HCT116 (cell line): Measurements from ENCODE around the gene ACOT11. TPM values are rescaled to one million over a fixed set of nuclear protein-coding genes. Genes with fewer than 3 reads are reported as not detected.

Source experiments
- ATAC-seq: fragments of 200-7000 bp; cut with Tn5 transposase; 2 replicates; pipeline ENCODE4 v1.9.1; 2020; ENCODE audit warnings: mild to moderate bottlenecking, moderate library complexity
- BruUV-seq: library from RNA; stranded (reverse); fragments of 400-500 nt; replicated peaks from 2 replicates; lab custom pipeline; 2021; lab: Mats Ljungman, UMichigan
- CTCF ChIA-PET: fragments of 300-600 bp; sonication (Branson Sonifier 250); formaldehyde crosslinking; loops from one replicate; lab custom pipeline; 2021; ENCODE audit warnings: antibody characterized with exemption; lab: Charles Lee
- POLR2A ChIA-PET: fragments of 300-600, 350-600 bp; sonication (Branson Sonifier 250); formaldehyde crosslinking; loops from one replicate; lab custom pipeline; 2021; ENCODE audit warnings: antibody characterized with exemption; lab: Charles Lee
- RAD21 ChIA-PET, 2 experiments: fragments of 300-600 bp; sonication (Branson Sonifier 250); formaldehyde crosslinking; loops; one replicate each; lab custom pipeline; 2023; ENCODE audit warnings: low total read pairs in 2 of 2; ENCODE audit not compliant: uncharacterized antibody in 2 of 2, unreplicated experiment in 2 of 2, low non-redundant PET in 1 of 2; lab: Charles Lee
- DNase-seq: peaks from one replicate; pipeline ENCODE4 v3.0.0-alpha.2; 2010; ENCODE audit warnings: low read depth, low spot score
- H2AFZ ChIP-seq: fragments of 200-600 bp; shearing (Covaris generic), sonication (generic); 2 replicates; pipeline ENCODE4 v1.6.1; 2017; ENCODE audit warnings: low read depth, mixed run types, mixed read lengths, antibody characterized with exemption, low read length; ENCODE audit not compliant: poor library complexity, severe bottlenecking
- H3K27ac ChIP-seq: 2 replicates; pipeline ENCODE4 v1.5.1; 2012; ENCODE audit warnings: low read depth, low read length
- H3K27me3 ChIP-seq: fragments of 200-600 bp; sonication (generic); 2 replicates; pipeline ENCODE4 v1.6.1; 2016; ENCODE audit warnings: mixed run types, low read length, mixed read lengths; ENCODE audit not compliant: insufficient read depth
- H3K36me3 ChIP-seq, 2 experiments: fragments of 200-500 bp in 1 of 2; fragments of 200-600 bp in 1 of 2; sonication (Bioruptor generic) in 1 of 2; sonication (generic) in 1 of 2; 2 replicates each; pipeline versions ENCODE4 v1.5.1 to v1.6.1; 2014 to 2016; ENCODE audit warnings: low read length in 2 of 2, inconsistent platforms in 1 of 2, mixed read lengths in 1 of 2, mixed run types in 1 of 2; ENCODE audit not compliant: insufficient read depth in 2 of 2, control insufficient read depth in 1 of 2
- H3K4me1 ChIP-seq, 2 experiments: fragments of 200-600 bp in 1 of 2; sonication (generic) in 1 of 2; 2 replicates each; pipeline versions ENCODE4 v1.5.1 to v1.6.1; 2012 to 2017; ENCODE audit warnings: low read length in 2 of 2, inconsistent platforms in 1 of 2, mild to moderate bottlenecking in 1 of 2, mixed read lengths in 1 of 2, mixed run types in 1 of 2, moderate library complexity in 1 of 2; ENCODE audit not compliant: insufficient read depth in 2 of 2, control insufficient read depth in 1 of 2
- H3K4me2 ChIP-seq: fragments of 200-600 bp; sonication (generic); 2 replicates; pipeline ENCODE4 v1.6.1; 2017; ENCODE audit warnings: mixed run types, low read length, mixed read lengths
- H3K4me3 ChIP-seq, 2 experiments: fragments of 200-600 bp in 1 of 2; sonication (generic) in 1 of 2; replicated peaks in 1 of 2; 2 replicates each; pipeline ENCODE4 v1.5.1; 2011 to 2016; ENCODE audit warnings: low read length in 2 of 2, control low read depth in 1 of 2, low read depth in 1 of 2, mild to moderate bottlenecking in 1 of 2, mixed read lengths in 1 of 2, mixed run types in 1 of 2
- H3K79me2 ChIP-seq: fragments of 200-600 bp; sonication (generic); 2 replicates; pipeline ENCODE4 v1.6.1; 2017; ENCODE audit warnings: mild to moderate bottlenecking, mixed run types, low read length, moderate library complexity, mixed read lengths; ENCODE audit not compliant: insufficient read depth
- H3K9ac ChIP-seq: fragments of 200-600 bp; sonication (generic); 2 replicates; pipeline ENCODE4 v1.6.1; 2016; ENCODE audit warnings: low read length, mixed read lengths
- H3K9me2 ChIP-seq: fragments of 200-600 bp; sonication (generic), shearing (Covaris generic); 2 replicates; pipeline ENCODE4 v1.6.1; 2017; ENCODE audit warnings: mixed run types, mild to moderate bottlenecking, moderate library complexity; ENCODE audit not compliant: insufficient read depth
- H3K9me3 ChIP-seq, 2 experiments: fragments of 200-500 bp in 1 of 2; fragments of 200-600 bp in 1 of 2; sonication (Bioruptor generic) in 1 of 2; sonication (generic) in 1 of 2; 2 replicates each; pipeline ENCODE4 v1.6.1; 2014 to 2017; ENCODE audit warnings: low read length in 2 of 2, mixed read lengths in 2 of 2, inconsistent platforms in 1 of 2, low read depth in 1 of 2, mild to moderate bottlenecking in 1 of 2, mixed run types in 1 of 2, moderate library complexity in 1 of 2; ENCODE audit not compliant: control insufficient read depth in 1 of 2, insufficient read depth in 1 of 2
- H4K20me1 ChIP-seq: fragments of 200-600 bp; sonication (generic), shearing (Covaris generic); 2 replicates; pipeline ENCODE4 v1.6.1; 2017; ENCODE audit warnings: mixed run types, mild to moderate bottlenecking, moderate library complexity; ENCODE audit not compliant: insufficient read depth
- CBX3 ChIP-seq: IDR thresholded peaks from 2 replicates; pipeline ENCODE4 v1.6.1; 2012; ENCODE audit warnings: low read depth
- ELF1 ChIP-seq: IDR thresholded peaks from 2 replicates; pipeline ENCODE4 v1.6.1; 2012; ENCODE audit warnings: low read depth, borderline replicate concordance
- EZH2 ChIP-seq: fragments of 200-600 bp; sonication (generic); IDR thresholded peaks from 2 replicates; pipeline ENCODE4 v1.6.1; 2017; ENCODE audit warnings: antibody characterized with exemption, mixed run types
- POLR2AphosphoS5 ChIP-seq: IDR thresholded peaks from 2 replicates; pipeline ENCODE4 v1.6.1; 2011; ENCODE audit warnings: mild to moderate bottlenecking, low read depth, low read length, moderate library complexity
- SIN3A ChIP-seq: IDR thresholded peaks from 2 replicates; pipeline ENCODE4 v1.6.1; 2012; ENCODE audit warnings: low read depth
- SRF ChIP-seq: IDR thresholded peaks from 2 replicates; pipeline ENCODE4 v1.6.1; 2012; ENCODE audit warnings: low read depth
- ZFX ChIP-seq: fragments of 450-650 bp; IDR thresholded peaks from 2 replicates; pipeline ENCODE4 v1.6.1; 2017
- intact Hi-C: fragments of 100-400 bp; cut with micrococcal nuclease; formaldehyde crosslinking; loops from 2 replicates; pipeline ENCODE4 v1.10.0; 2022
- total RNA-seq: library from RNA; stranded (reverse); gene quantifications from one replicate; pipeline ENCODE4 v1.2.1, GENCODE V29; 2021; ENCODE audit not compliant: unreplicated experiment
- TF ChIP-seq, protein P1 (sequence below): IDR thresholded peaks from 2 replicates; pipeline ENCODE4 v1.6.1; 2012; ENCODE audit warnings: low read depth

ACOT11 gene
- total RNA-seq, 1 experiment from 2014 or later = 31.1 TPM

DNA sequence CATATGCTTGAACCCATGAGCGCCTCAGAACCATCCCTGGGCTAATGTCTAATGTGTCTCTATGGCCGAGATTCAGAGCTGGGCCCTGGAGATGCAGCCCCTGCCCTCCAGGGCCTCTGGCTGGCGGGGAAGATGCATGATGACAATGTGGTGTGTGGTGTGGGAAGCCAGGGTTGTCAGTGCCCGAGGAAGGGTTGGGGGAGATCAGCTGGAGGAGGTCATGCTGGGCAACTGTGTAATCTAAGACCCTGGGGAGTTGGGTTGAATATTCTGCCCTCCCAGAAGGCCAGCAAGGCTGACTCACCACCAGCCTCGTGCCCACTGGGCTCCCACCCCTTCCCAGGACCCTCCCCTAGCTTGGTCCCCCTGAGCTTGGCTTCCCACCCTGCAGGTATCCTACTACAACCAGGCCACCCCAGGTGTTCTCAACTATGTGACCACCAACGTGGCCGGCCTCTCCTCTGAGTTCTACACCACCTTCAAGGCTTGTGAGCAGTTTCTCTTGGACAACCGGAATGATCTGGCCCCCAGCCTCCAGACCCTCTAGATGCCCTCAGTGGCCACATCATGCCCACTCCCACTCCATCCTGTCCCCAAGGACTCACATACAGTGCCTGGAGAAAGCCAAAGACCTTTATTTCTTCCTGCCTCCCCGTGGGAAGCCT is 60.7 kb downstream of the ACOT11 start (continued):
- TF ChIP-seq, protein P1, sequence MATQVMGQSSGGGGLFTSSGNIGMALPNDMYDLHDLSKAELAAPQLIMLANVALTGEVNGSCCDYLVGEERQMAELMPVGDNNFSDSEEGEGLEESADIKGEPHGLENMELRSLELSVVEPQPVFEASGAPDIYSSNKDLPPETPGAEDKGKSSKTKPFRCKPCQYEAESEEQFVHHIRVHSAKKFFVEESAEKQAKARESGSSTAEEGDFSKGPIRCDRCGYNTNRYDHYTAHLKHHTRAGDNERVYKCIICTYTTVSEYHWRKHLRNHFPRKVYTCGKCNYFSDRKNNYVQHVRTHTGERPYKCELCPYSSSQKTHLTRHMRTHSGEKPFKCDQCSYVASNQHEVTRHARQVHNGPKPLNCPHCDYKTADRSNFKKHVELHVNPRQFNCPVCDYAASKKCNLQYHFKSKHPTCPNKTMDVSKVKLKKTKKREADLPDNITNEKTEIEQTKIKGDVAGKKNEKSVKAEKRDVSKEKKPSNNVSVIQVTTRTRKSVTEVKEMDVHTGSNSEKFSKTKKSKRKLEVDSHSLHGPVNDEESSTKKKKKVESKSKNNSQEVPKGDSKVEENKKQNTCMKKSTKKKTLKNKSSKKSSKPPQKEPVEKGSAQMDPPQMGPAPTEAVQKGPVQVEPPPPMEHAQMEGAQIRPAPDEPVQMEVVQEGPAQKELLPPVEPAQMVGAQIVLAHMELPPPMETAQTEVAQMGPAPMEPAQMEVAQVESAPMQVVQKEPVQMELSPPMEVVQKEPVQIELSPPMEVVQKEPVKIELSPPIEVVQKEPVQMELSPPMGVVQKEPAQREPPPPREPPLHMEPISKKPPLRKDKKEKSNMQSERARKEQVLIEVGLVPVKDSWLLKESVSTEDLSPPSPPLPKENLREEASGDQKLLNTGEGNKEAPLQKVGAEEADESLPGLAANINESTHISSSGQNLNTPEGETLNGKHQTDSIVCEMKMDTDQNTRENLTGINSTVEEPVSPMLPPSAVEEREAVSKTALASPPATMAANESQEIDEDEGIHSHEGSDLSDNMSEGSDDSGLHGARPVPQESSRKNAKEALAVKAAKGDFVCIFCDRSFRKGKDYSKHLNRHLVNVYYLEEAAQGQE = no peak
- no peak for TF ChIP-seq ZFX
- no peak for TF ChIP-seq EZH2

DNA sequence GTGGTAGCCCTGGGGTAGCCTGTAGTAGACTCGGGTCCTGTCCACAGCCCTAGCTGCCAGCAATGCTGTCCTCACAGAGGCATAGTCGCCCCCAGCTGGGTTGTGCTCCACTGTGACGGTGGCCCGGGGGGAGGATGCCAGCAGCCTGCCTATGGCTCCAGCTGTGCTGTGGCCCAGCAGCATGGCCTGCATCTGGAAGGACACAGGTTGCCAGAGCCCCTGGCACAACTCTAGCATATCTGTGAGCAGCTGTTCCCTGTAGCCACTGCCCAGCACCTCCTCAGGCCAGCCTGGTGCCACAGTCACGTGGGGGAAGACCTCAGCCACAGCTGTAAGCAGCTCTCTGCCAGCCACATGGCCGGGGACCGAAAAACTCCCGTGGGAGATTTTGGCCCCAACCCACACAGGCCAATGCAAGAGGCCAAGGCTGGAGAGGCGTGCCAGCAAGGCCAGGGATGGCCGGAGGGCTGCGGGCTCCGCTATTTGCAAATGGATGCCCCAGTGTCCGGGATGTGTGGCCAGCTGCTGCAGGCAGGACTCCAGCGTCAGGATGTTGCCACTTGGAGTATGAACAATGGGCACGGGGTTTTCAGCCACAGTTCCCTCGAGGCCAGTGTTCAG is 61.4 kb downstream of the ACOT11 start:
- intact Hi-C loops = no loop called here
- no TSS peak for BruUV-seq

More for the DNA sequence above, 61.4 kb downstream of the ACOT11 start:
- DNase-seq (no peak), ATAC-seq (no peak)
- Histone ChIP-seq H3K4me3 (no peak overlapping the region), H3K79me2 (no peaks in the 10 kb centered on the region), H2AFZ (no peak overlapping the region), H3K9me3 (no peaks in the 10 kb centered on the region), H3K36me3 (peaks cover 0 to 5% of the 10 kb centered on the region in 2 experiments; a peak in 2 of 4 replicates), H3K9me2 (no peaks in the 10 kb centered on the region), H3K4me2 (no peak overlapping the region), H3K27me3 (no peaks in the 10 kb centered on the region), H3K4me1 (peaks cover 0 to 7% of the 10 kb centered on the region in 2 experiments; a peak in 2 of 4 replicates), H3K9ac (no peak overlapping the region), H3K27ac (no peak overlapping the region), H4K20me1 (no peaks in the 10 kb centered on the region)
- POLR2A ChIA-PET = no interaction called here
- RAD21 ChIA-PET = no interaction called here
- CTCF ChIA-PET = no interaction called here
- TF ChIP-seq CBX3 (no peak), ELF1 (no peak), ZFX (no peak), SRF (no peak), SIN3A (no peak), POLR2AphosphoS5 (no peak)
